RWPE1 (cell line): ENCODE results near the gene MARCHF6.

Experiments used
- CTCF ChIA-PET: fragments of 350-600 bp; sonication (Branson Sonifier 250); formaldehyde crosslinking; extraction: SDS; loops from one replicate; lab custom pipeline; 2021; lab: Yijun Ruan, JAX
- POLR2A ChIA-PET: fragments of 400-600 bp; formaldehyde crosslinking; extraction: SDS; loops from one replicate; lab custom pipeline; 2020; ENCODE audit warnings: antibody characterized with exemption; ENCODE audit not compliant: low non-redundant PET; lab: Yijun Ruan, JAX
- DNase-seq: peaks from one replicate; pipeline ENCODE4 v3.0.0; 2012; ENCODE audit warnings: low spot score
- H3K27ac ChIP-seq: fragments of 450-650 bp; 2 replicates; pipeline ENCODE4 v1.5.1; 2017
- CTCF ChIP-seq: fragments of 450-650 bp; conservative IDR thresholded peaks from 2 replicates; pipeline ENCODE4 v1.5.1; 2017; ENCODE audit warnings: low read depth, mild to moderate bottlenecking

Gene MARCHF6

GRCh38 chr5:10351919-10352318, 1.6 kb upstream of the MARCHF6 start:
- POLR2A ChIA-PET, result no interaction called here
- no peak for TF ChIP-seq CTCF
- no peak for DNase-seq
- no peak overlapping the region; the same call in 1 of the 2 replicates for H3K27ac ChIP-seq
- CTCF ChIA-PET, result interaction anchor here (0.6 kb wide), 1 partner anchor 166 kb away, joined by 3 read pairs; no protein-coding TSS in a partner anchor

DNA sequence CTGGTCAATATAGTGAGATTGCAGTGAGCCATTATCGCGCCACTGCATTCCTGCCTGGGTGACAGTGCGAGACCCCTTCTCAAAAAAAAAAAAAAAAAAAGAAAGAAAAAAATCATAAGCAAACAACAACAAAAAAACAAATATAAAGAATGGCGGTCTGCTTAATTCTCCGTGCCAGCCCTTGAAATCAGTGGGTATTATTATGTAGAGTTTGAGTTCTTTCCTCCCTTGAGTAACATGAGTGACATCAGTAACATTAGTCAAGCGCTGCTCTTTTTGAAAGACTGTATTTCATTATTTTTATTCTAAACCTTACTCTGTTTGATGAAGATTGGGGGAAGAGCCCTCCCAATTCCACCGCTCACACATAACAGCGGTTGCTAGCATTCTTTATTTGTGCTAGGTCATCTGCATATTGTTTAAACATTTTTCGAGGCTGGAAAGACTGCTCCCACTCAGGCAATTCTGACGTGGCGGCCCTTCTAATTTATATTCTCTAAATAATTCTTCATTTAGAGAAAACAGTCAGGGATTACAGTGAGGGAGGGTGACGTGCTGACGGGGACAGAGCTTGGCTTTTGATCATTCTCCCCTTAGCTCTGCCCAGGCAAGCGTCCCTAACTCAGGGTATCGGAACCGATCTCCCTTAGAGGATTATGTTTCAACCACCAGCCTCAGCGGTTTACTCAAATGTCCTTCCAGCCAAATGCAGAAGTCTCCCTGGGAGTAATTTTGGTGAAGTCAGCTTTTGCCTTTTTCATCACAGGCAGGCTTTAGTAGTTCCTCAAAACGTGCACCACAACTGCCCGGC, 860 bp upstream of the MARCHF6 start:
- peak overlapping the region; percentile 93 for H3K27ac ChIP-seq
- ChIA-PET CTCF (interaction anchor here (2.0 kb wide), 1 partner anchor 69 kb away, joined by 8 read pairs; no protein-coding TSS in a partner anchor), POLR2A (no interaction called here)
- no peak for TF ChIP-seq CTCF
- no peak for DNase-seq

DNA sequence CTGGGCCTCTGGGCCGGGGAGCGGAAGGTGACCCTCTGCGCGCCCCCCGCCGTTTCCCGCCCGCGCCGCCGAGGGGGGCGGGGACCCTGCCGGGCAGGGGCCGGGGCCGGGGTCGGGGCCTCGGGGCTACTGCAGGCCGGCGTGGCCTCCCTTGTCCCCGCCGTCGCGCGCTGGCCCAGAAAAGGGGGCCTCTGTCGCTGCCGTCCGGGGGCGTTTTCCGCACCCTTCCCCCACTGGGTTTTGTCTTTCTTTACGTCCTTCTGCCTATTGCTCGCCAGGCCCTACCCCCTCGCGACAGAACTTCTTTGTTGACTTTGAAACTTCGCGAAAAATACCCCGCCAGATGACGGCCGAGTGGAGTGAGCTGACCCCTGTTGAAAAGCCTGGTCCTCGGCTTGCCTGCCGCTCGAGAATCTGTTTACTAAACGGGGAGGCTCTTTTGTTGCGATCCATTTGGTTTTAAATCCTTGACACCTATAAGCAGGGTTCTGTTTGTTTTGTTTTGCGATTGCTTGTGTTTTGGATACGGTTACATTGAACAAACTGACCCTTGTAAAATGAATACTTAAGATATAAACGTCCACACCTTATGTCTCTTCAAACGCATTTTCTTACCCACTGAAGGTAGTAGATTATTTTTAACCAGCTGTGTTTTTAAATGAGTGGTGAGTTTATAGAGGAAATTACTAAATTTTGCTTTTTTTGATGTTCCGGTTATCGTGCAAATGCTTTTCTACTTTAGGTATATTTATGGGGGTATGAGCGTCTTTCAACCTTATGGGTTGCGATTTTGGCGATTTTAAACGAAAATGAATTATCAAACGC, 765 bp downstream of the MARCHF6 start:
- CTCF ChIA-PET, result interaction anchor here (0.6 to 2.0 kb wide), 2 partner anchors 45 to 70 kb away, joined by 3 to 8 read pairs; no protein-coding TSS in a partner anchor
- H3K27ac ChIP-seq, result peak overlapping the region; percentile 93
- no peak for DNase-seq
- POLR2A ChIA-PET, result interaction anchor here (0.6 kb wide), 1 partner anchor 85 kb away, joined by 3 read pairs; no protein-coding TSS in a partner anchor
- no peak for TF ChIP-seq CTCF

- POLR2A ChIA-PET, result no interaction called here
Measured at GRCh38 chr5:10355071-10355889, 1.8 kb downstream of the MARCHF6 start.

DNA sequence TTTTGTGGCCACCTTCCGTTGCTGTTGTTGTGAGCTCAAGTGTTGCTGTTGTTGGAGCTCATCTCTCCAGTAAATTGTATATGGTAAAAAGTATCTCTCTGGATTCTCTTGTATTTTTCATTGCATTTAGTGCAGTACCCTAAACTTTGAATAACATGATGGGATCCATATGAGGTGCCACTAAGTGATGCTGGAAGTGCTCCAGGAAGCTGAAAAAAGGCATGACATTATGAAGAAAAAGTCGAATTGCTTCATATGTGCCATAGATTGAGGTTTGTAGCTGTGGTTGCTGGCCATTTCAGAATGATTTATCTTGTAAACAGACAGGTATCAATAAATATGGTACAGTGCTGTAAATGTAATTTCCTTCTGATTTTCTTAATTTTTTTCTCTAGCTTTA, 5.5 kb downstream of the MARCHF6 start:
- no peak for TF ChIP-seq CTCF
- no peak for DNase-seq
- ChIA-PET POLR2A (no interaction called here), CTCF (interaction anchor here (0.6 kb wide), 2 partner anchors 27 to 53 kb away, joined by 3 read pairs; no protein-coding TSS in a partner anchor)
- H3K27ac ChIP-seq, result no peak overlapping the region

More at GRCh38 chr5:10355071-10355889, 1.8 kb downstream of the MARCHF6 start:
- H3K27ac ChIP-seq, result no peak overlapping the region
- DNase-seq, result no peak
- CTCF ChIA-PET, result no interaction called here
- no peak for TF ChIP-seq CTCF
